ENCODE results near the gene OLFML2B.

OLFML2B gene

GRCh38 chr1:162065016-162065415, 41.3 kb upstream of the OLFML2B start:
- TF ChIP-seq CTCF (IDR thresholded peaks at IDR 0.05; ENCODE audit: low read depth, low read length), result no peak
- no peak for TF ChIP-seq EZH2phosphoT487 (IDR thresholded peaks at IDR 0.05; ENCODE audit: low read depth)
- H3K27ac ChIP-seq (ENCODE audit: low read length), result no peak overlapping the region
- no peaks in the 10 kb centered on the region for H4K20me1 ChIP-seq (ENCODE audit: insufficient read depth, low read length)
- H3K4me2 ChIP-seq (ENCODE audit: low read length), result no peak overlapping the region
- H3K36me3 ChIP-seq (replicated peaks; ENCODE audit: low read depth, low read length), result no peaks in the 10 kb centered on the region
- H3K9ac ChIP-seq (ENCODE audit: low read length), result no peak overlapping the region
- H3K4me1 ChIP-seq (ENCODE audit: low read length), result no peaks in the 10 kb centered on the region
- H3K9me3 ChIP-seq (ENCODE audit: insufficient read depth, low read length), result no peaks in the 10 kb centered on the region
- H3K79me2 ChIP-seq (ENCODE audit: low read length), result no peaks in the 10 kb centered on the region
- no peak overlapping the region for H3K4me3 ChIP-seq (ENCODE audit: low read length)
- H2AFZ ChIP-seq (ENCODE audit: low read depth, low read length), result no peak overlapping the region
- H3K27me3 ChIP-seq (ENCODE audit: low read depth, low read length), result peaks cover 47% of the 10 kb centered on the region

- Histone ChIP-seq H3K27ac (ENCODE audit: low read length) (no peak overlapping the region), H3K36me3 (replicated peaks; ENCODE audit: low read depth, low read length) (no peaks in the 10 kb centered on the region), H3K4me3 (ENCODE audit: low read length) (no peak overlapping the region), H3K4me2 (ENCODE audit: low read length) (no peak overlapping the region), H3K9me3 (ENCODE audit: insufficient read depth, low read length) (no peaks in the 10 kb centered on the region), H3K79me2 (ENCODE audit: low read length) (no peaks in the 10 kb centered on the region), H4K20me1 (ENCODE audit: insufficient read depth, low read length) (no peaks in the 10 kb centered on the region), H2AFZ (ENCODE audit: low read depth, low read length) (no peak overlapping the region), H3K9ac (ENCODE audit: low read length) (no peak overlapping the region), H3K27me3 (ENCODE audit: low read depth, low read length) (peaks cover 31% of the 10 kb centered on the region), H3K4me1 (ENCODE audit: low read length) (no peaks in the 10 kb centered on the region)
- TF ChIP-seq CTCF (IDR thresholded peaks at IDR 0.05; ENCODE audit: low read depth, low read length), result no peak
- TF ChIP-seq EZH2phosphoT487 (IDR thresholded peaks at IDR 0.05; ENCODE audit: low read depth), result no peak
These were observed 38.9 kb upstream of the OLFML2B start for GRCh38 chr1:162062542-162063015.

- peaks cover 36% of the 10 kb centered on the region for H3K27me3 ChIP-seq (ENCODE audit: low read depth, low read length)
- no peaks in the 10 kb centered on the region for H3K79me2 ChIP-seq (ENCODE audit: low read length)
- no peak overlapping the region for H3K4me2 ChIP-seq (ENCODE audit: low read length)
- TF ChIP-seq CTCF (IDR thresholded peaks at IDR 0.05; ENCODE audit: low read depth, low read length) (no peak), EZH2phosphoT487 (IDR thresholded peaks at IDR 0.05; ENCODE audit: low read depth) (no peak)
- H3K9me3 ChIP-seq (ENCODE audit: insufficient read depth, low read length), result no peaks in the 10 kb centered on the region
- H3K4me3 ChIP-seq (ENCODE audit: low read length), result no peak overlapping the region
- H2AFZ ChIP-seq (ENCODE audit: low read depth, low read length), result no peak overlapping the region
- H3K36me3 ChIP-seq (replicated peaks; ENCODE audit: low read depth, low read length), result no peaks in the 10 kb centered on the region
- H3K4me1 ChIP-seq (ENCODE audit: low read length), result no peaks in the 10 kb centered on the region
- no peak overlapping the region for H3K27ac ChIP-seq (ENCODE audit: low read length)
- H3K9ac ChIP-seq (ENCODE audit: low read length), result no peak overlapping the region
- no peaks in the 10 kb centered on the region for H4K20me1 ChIP-seq (ENCODE audit: insufficient read depth, low read length)
These were observed 36.6 kb upstream of the OLFML2B start for GRCh38 chr1:162060314-162060713.

- H3K27me3 ChIP-seq (ENCODE audit: low read depth, low read length), result peaks cover 31% of the 10 kb centered on the region
- no peaks in the 10 kb centered on the region for H3K4me1 ChIP-seq (ENCODE audit: low read length)
- no peaks in the 10 kb centered on the region for H3K9me3 ChIP-seq (ENCODE audit: insufficient read depth, low read length)
- H3K4me2 ChIP-seq (ENCODE audit: low read length), result no peak overlapping the region
- H2AFZ ChIP-seq (ENCODE audit: low read depth, low read length), result no peak overlapping the region
- H3K4me3 ChIP-seq (ENCODE audit: low read length), result no peak overlapping the region
- no peaks in the 10 kb centered on the region for H3K79me2 ChIP-seq (ENCODE audit: low read length)
- H3K9ac ChIP-seq (ENCODE audit: low read length), result no peak overlapping the region
- TF ChIP-seq CTCF (IDR thresholded peaks at IDR 0.05; ENCODE audit: low read depth, low read length), result no peak
- TF ChIP-seq EZH2phosphoT487 (IDR thresholded peaks at IDR 0.05; ENCODE audit: low read depth), result no peak
- no peaks in the 10 kb centered on the region for H4K20me1 ChIP-seq (ENCODE audit: insufficient read depth, low read length)
- H3K36me3 ChIP-seq (replicated peaks; ENCODE audit: low read depth, low read length), result no peaks in the 10 kb centered on the region
- no peak overlapping the region for H3K27ac ChIP-seq (ENCODE audit: low read length)
These were observed 36.1 kb upstream of the OLFML2B start for GRCh38 chr1:162059721-162060120.

All from OCI-LY3 (cell line).